Measurements from ENCODE around the gene CCDC27.

CCDC27 gene

GRCh38 chr1:3761296-3762010 is 9.2 kb downstream of the CCDC27 start:
- no peak for DNase-seq

- no peak for DNase-seq
Measured at GRCh38 chr1:3762151-3762872, 10.1 kb downstream of the CCDC27 start.

- no peak for DNase-seq
Measured at GRCh38 chr1:3762873-3763228, 10.6 kb downstream of the CCDC27 start.

- no peak for DNase-seq
Measured at GRCh38 chr1:3763351-3764125, 11.3 kb downstream of the CCDC27 start.

- no peak for DNase-seq
Measured at GRCh38 chr1:3767328-3767925, 15.2 kb downstream of the CCDC27 start.

GRCh38 chr1:3768811-3769390 is 16.7 kb downstream of the CCDC27 start:
- DNase-seq: no peak

- no peak for DNase-seq
Measured at GRCh38 chr1:3770047-3770765, 18.0 kb downstream of the CCDC27 start.

- DNase-seq: no peak
Measured at GRCh38 chr1:3771108-3772026, 19.1 kb downstream of the CCDC27 start.

GRCh38 chr1:3772027-3772714 is 19.9 kb downstream of the CCDC27 start:
- DNase-seq: peak; percentile 32 to 68

- no peak for DNase-seq
Measured at GRCh38 chr1:3772715-3773571, 20.7 kb downstream of the CCDC27 start, which contains the start of gene SMIM1. SMIM1 (plus strand) TSS chr1:3772749; CDS start chr1:3775374, 2,625 bp downstream.

- DNase-seq: no peak
Measured at GRCh38 chr1:3773572-3774275, 21.5 kb downstream of the CCDC27 start.

- no peak for DNase-seq
Measured at GRCh38 chr1:3774276-3774945, 22.2 kb downstream of the CCDC27 start.

GRCh38 chr1:3774946-3775489 is 22.8 kb downstream of the CCDC27 start:
- no peak for DNase-seq

- DNase-seq: peak in 1 of 2 experiments; percentile 4
Measured at GRCh38 chr1:3775490-3776230, 23.4 kb downstream of the CCDC27 start.

GRCh38 chr1:3776231-3776961 is 24.1 kb downstream of the CCDC27 start:
- DNase-seq: no peak

GRCh38 chr1:3777078-3777547 is 24.9 kb downstream of the CCDC27 start:
- no peak for DNase-seq

Measured in SW 1271 (cell line).